HEK293 (cell line): ENCODE results near the gene ZC3H7B.

ENCODE experiments used
- CTCF ChIP-seq: fragments of 450-650 bp; formaldehyde crosslinking; IDR thresholded peaks from 2 replicates; pipeline ENCODE4 v1.5.1; 2016; ENCODE audit warnings: missing biosample characterization, missing genetic modification characterization
- ZNF184 ChIP-seq: fragments of 450-650 bp; IDR thresholded peaks from 2 replicates; pipeline ENCODE4 v1.5.1; 2018; ENCODE audit warnings: missing biosample characterization, mild to moderate bottlenecking, missing genetic modification characterization
- ZNF558 ChIP-seq: fragments of 450-650 bp; formaldehyde crosslinking; IDR thresholded peaks from 2 replicates; pipeline ENCODE4 v1.5.1; 2016; ENCODE audit warnings: missing biosample characterization, missing genetic modification characterization
- TF ChIP-seq, protein P1 (sequence below): fragments of 450-650 bp; formaldehyde crosslinking; IDR thresholded peaks from 2 replicates; pipeline ENCODE4 v1.5.1; 2017; ENCODE audit warnings: missing biosample characterization, missing genetic modification characterization

- TF ChIP-seq, protein P1, sequence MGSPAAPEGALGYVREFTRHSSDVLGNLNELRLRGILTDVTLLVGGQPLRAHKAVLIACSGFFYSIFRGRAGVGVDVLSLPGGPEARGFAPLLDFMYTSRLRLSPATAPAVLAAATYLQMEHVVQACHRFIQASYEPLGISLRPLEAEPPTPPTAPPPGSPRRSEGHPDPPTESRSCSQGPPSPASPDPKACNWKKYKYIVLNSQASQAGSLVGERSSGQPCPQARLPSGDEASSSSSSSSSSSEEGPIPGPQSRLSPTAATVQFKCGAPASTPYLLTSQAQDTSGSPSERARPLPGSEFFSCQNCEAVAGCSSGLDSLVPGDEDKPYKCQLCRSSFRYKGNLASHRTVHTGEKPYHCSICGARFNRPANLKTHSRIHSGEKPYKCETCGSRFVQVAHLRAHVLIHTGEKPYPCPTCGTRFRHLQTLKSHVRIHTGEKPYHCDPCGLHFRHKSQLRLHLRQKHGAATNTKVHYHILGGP (tag by site-specific recombination): no peak
- TF ChIP-seq ZNF184 (tag by site-specific recombination) (no peak), ZNF558 (tag by site-specific recombination) (no peak), CTCF (tag by site-specific recombination) (no peak)
Measured at GRCh38 chr22:41290262-41291221, 10.8 kb upstream of the ZC3H7B start.
